A673 (cell line): ENCODE results near the gene PAXX. TPM values are rescaled to one million over a fixed set of nuclear protein-coding genes. Genes with fewer than 3 reads are reported as not detected.

Source experiments
- BruUV-seq: library from RNA; stranded (reverse); fragments of 400-500 nt; replicated peaks from 2 replicates; lab custom pipeline; 2021; lab: Mats Ljungman, UMichigan
- CTCF ChIA-PET: fragments of 300-600 bp; sonication (Branson Sonifier 250); formaldehyde crosslinking; loops from one replicate; lab custom pipeline; 2022; ENCODE audit warnings: antibody characterized with exemption; lab: Charles Lee
- POLR2A ChIA-PET: fragments of 300-600 bp; sonication (Branson Sonifier 250); formaldehyde crosslinking; loops from one replicate; lab custom pipeline; 2022; ENCODE audit warnings: antibody characterized with exemption; ENCODE audit not compliant: low non-redundant PET; lab: Charles Lee
- DNase-seq: peaks from one replicate; pipeline ENCODE4 v3.0.0-alpha.2; 2015; ENCODE audit warnings: low spot score
- H3K27ac ChIP-seq: fragments of 200-600 bp; sonication (generic); 2 replicates; pipeline ENCODE4 v1.5.1; 2016; ENCODE audit warnings: mixed run types, low read depth, mild to moderate bottlenecking, mixed read lengths, antibody characterized with exemption, low read length; ENCODE audit not compliant: poor library complexity, severe bottlenecking
- H3K27me3 ChIP-seq: fragments of 200-600 bp; sonication (generic); replicated peaks from 2 replicates; pipeline ENCODE4 v1.6.1; 2017; ENCODE audit warnings: mixed run types, low read depth, mild to moderate bottlenecking, mixed read lengths, antibody characterized with exemption, low read length; ENCODE audit not compliant: insufficient read depth, poor library complexity
- H3K36me3 ChIP-seq: fragments of 200-600 bp; sonication (generic); 2 replicates; pipeline ENCODE4 v1.6.1; 2016; ENCODE audit warnings: mixed run types, mild to moderate bottlenecking, mixed read lengths, antibody characterized with exemption, low read length; ENCODE audit not compliant: insufficient read depth, poor library complexity, severe bottlenecking
- H3K4me1 ChIP-seq: fragments of 200-600 bp; sonication (generic); 2 replicates; pipeline ENCODE4 v1.6.1; 2017; ENCODE audit warnings: mixed run types, mild to moderate bottlenecking, mixed read lengths, antibody characterized with exemption, low read length; ENCODE audit not compliant: insufficient read depth, poor library complexity, severe bottlenecking
- H3K4me3 ChIP-seq: fragments of 200-600 bp; sonication (generic); 2 replicates; pipeline ENCODE4 v1.5.1; 2016; ENCODE audit warnings: low read depth, mixed run types, mild to moderate bottlenecking, mixed read lengths, low read length; ENCODE audit not compliant: poor library complexity, severe bottlenecking
- H3K9me3 ChIP-seq: fragments of 200-600 bp; sonication (generic); 2 replicates; pipeline ENCODE4 v1.6.1; 2016; ENCODE audit warnings: mixed run types, low read depth, mild to moderate bottlenecking, mixed read lengths, antibody characterized with exemption, low read length; ENCODE audit not compliant: poor library complexity, severe bottlenecking
- CTCF ChIP-seq: fragments of 300-800, 200-600 bp; sonication (generic); conservative IDR thresholded peaks from 2 replicates; pipeline ENCODE4 v1.5.1; 2017; ENCODE audit warnings: low read depth, mild to moderate bottlenecking, antibody characterized with exemption, low read length, moderate library complexity, mixed read lengths
- EZH2 ChIP-seq: fragments of 200-600 bp; sonication (generic); IDR thresholded peaks from 2 replicates; pipeline ENCODE4 v1.6.1; 2017; ENCODE audit warnings: borderline replicate concordance, low read depth, mild to moderate bottlenecking, mixed read lengths, antibody characterized with exemption, low read length; ENCODE audit not compliant: poor library complexity, severe bottlenecking
- intact Hi-C: fragments of 100-400 bp; cut with micrococcal nuclease; formaldehyde crosslinking; loops from one replicate; pipeline ENCODE4 v1.10.0; 2022; ENCODE audit not compliant: unreplicated experiment
- total RNA-seq: library from RNA; stranded (reverse); gene quantifications from 2 replicates; pipeline ENCODE4 v1.2.3, GENCODE V29; 2021

PAXX gene
- total RNA-seq, 1 experiment from 2014 or later = 91.5 TPM

GRCh38 chr9:136963341-136963740, 28.9 kb upstream of the PAXX start:
- intact Hi-C loops = no loop called here
- Histone ChIP-seq H3K4me3 (no peak overlapping the region), H3K36me3 (no peaks in the 10 kb centered on the region), H3K4me1 (peaks cover 4% of the 10 kb centered on the region), H3K27ac (no peak overlapping the region), H3K27me3 (no peaks in the 10 kb centered on the region), H3K9me3 (no peaks in the 10 kb centered on the region)
- TF ChIP-seq CTCF (no peak), EZH2 (no peak)
- ChIA-PET POLR2A (no interaction called here), CTCF (no interaction called here)
- no TSS peak for BruUV-seq
- DNase-seq = no peak

- DNase-seq = no peak
- POLR2A ChIA-PET = no interaction called here
- intact Hi-C loops = no loop called here
- Histone ChIP-seq H3K4me3 (no peak overlapping the region), H3K4me1 (peaks cover 4% of the 10 kb centered on the region), H3K27ac (no peak overlapping the region), H3K27me3 (no peaks in the 10 kb centered on the region), H3K9me3 (no peaks in the 10 kb centered on the region), H3K36me3 (no peaks in the 10 kb centered on the region)
- CTCF ChIA-PET = no interaction called here
- no TSS peak for BruUV-seq
- TF ChIP-seq EZH2 (no peak), CTCF (no peak)
Observed at GRCh38 chr9:136963751-136964150, 28.5 kb upstream of the PAXX start.

DNA sequence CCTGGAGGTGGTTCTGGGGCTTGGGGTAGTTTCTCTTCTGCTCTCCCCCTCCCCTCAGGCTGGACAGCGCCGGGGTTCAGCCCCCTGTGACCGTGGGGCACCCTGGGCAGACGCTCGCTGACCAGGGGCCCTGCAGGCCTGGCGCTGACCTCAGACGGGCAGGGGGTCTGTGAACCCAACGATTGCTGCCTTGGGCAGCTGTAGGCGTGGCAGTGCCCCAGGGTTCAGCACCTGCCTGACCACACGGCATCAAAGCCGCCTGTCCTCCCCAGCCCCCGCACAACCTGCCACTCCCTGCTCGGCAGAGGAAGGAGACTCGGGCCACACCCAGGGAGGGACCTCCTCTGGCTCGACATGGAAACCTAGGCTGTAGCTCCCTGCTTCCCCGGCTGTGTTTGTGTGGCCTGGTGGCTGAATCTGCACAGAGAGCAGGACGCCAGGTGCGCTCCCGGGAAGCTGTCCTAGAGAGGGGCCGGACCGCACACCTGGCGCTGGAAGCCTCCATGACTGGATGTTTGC, 28.0 kb upstream of the PAXX start:
- CTCF ChIA-PET = interaction anchor here (0.7 kb wide), 1 partner anchor 190 kb away, joined by 7 read pairs; no protein-coding TSS in a partner anchor
- peaks cover 4% of the 10 kb centered on the region for H3K4me1 ChIP-seq
- intact Hi-C loops = no loop called here
- BruUV-seq = no TSS peak
- no peak overlapping the region for H3K4me3 ChIP-seq
- H3K9me3 ChIP-seq = no peaks in the 10 kb centered on the region
- DNase-seq = no peak
- no peaks in the 10 kb centered on the region for H3K36me3 ChIP-seq
- no peaks in the 10 kb centered on the region for H3K27me3 ChIP-seq
- TF ChIP-seq EZH2 (no peak), CTCF (no peak)
- POLR2A ChIA-PET = no interaction called here
- H3K27ac ChIP-seq = no peak overlapping the region
